Endodermal cell (in vitro differentiated cells): Measurements from ENCODE around the gene FZD10. TPM values are rescaled to one million over a fixed set of nuclear protein-coding genes. Genes with fewer than 3 reads are reported as not detected.
A peak's percentile ranks its signal among the peaks of the same experiment; 100 is the strongest.

Experiments
- DNase-seq: peaks from one replicate; pipeline ENCODE4 v3.0.0-alpha.2; 2017
- H3K27ac ChIP-seq: 2 replicates; pipeline ENCODE4 v1.5.1; 2013; ENCODE audit warnings: mild to moderate bottlenecking, low read depth, low read length, moderate library complexity
- H3K27me3 ChIP-seq: 2 replicates; pipeline ENCODE4 v1.6.1; 2013; ENCODE audit warnings: mild to moderate bottlenecking, low read length, moderate library complexity; ENCODE audit not compliant: insufficient read depth, control insufficient read depth, poor library complexity, severe bottlenecking
- H3K36me3 ChIP-seq: 2 replicates; pipeline ENCODE4 v1.7.0; 2013; ENCODE audit warnings: mild to moderate bottlenecking, low read length, moderate library complexity; ENCODE audit not compliant: control insufficient read depth, insufficient read depth
- H3K4me1 ChIP-seq: one replicate; pipeline ENCODE4 v1.7.0; 2013; ENCODE audit warnings: low read length; ENCODE audit not compliant: control insufficient read depth, insufficient read depth
- H3K4me3 ChIP-seq: 2 replicates; pipeline ENCODE4 v1.5.1; 2013; ENCODE audit warnings: mild to moderate bottlenecking, low read length, moderate library complexity
- H3K9ac ChIP-seq: 2 replicates; pipeline ENCODE4 v1.6.1; 2013; ENCODE audit warnings: mild to moderate bottlenecking, low read length, moderate library complexity; ENCODE audit not compliant: poor library complexity, severe bottlenecking; ENCODE audit errors: extremely low read depth
- H3K9me3 ChIP-seq: 2 replicates; pipeline ENCODE4 v1.6.1; 2013; ENCODE audit warnings: mild to moderate bottlenecking, low read length, moderate library complexity; ENCODE audit not compliant: control insufficient read depth
- H3K27ac Mint-ChIP-seq: 2 replicates; pipeline ENCODE4 v1.8.0; 2020; ENCODE audit warnings: mixed read lengths
- H3K27me3 Mint-ChIP-seq: 2 replicates; pipeline ENCODE4 v1.8.0; 2021; ENCODE audit warnings: mild to moderate bottlenecking, mixed read lengths; ENCODE audit not compliant: insufficient read depth
- H3K36me3 Mint-ChIP-seq: 2 replicates; pipeline ENCODE4 v1.8.0; 2020; ENCODE audit warnings: low read depth, mixed read lengths
- H3K4me1 Mint-ChIP-seq: 2 replicates; pipeline ENCODE4 v1.8.0; 2020; ENCODE audit warnings: mixed read lengths
- H3K4me3 Mint-ChIP-seq: 2 replicates; pipeline ENCODE4 v1.8.0; 2020; ENCODE audit warnings: mild to moderate bottlenecking, moderate library complexity, mixed read lengths
- H3K9me3 Mint-ChIP-seq: 2 replicates; pipeline ENCODE4 v1.8.0; 2020; ENCODE audit warnings: mild to moderate bottlenecking, mixed read lengths
- CTCF ChIP-seq: fragments of 200-600 bp; sonication (generic); conservative IDR thresholded peaks from 2 replicates; pipeline ENCODE4 v1.5.0; 2021; ENCODE audit warnings: antibody characterized with exemption, mild to moderate bottlenecking
- WGBS, 2 experiments: methylation state at CpG; one replicate each; pipeline versions ENCODE4 v1.1.5 to v1.1.7; 2013; ENCODE audit warnings: missing lambda C conversion rate in 2 of 2, mixed read lengths in 1 of 2; ENCODE audit not compliant: insufficient coverage in 1 of 2, insufficient read length in 1 of 2; 5-methylcytosine and 5-hydroxymethylcytosine counted together
- total RNA-seq, 2 donors: library from RNA; stranded (reverse); fragmentation: NEBNext Ultra II Directional in 1 of 2; extraction: Animal tissue kit (Norgen Biotek cat#: 25700) in 1 of 2; gene quantifications; 2 replicates in 1 of 2; 3 replicates in 1 of 2; pipeline ENCODE4 v1.2.1, GENCODE V29; 2021

The FZD10 gene
- total RNA-seq, 2 donors from 2014 or later = 0.18 TPM; not detected in 1

GRCh38 chr12:130133851-130134562 is 28.3 kb upstream of the FZD10 start:
- TF ChIP-seq CTCF = no peak
- no peak overlapping the region for H3K27ac ChIP-seq
- DNase-seq = no peak
- H3K27ac Mint-ChIP-seq = no peak overlapping the region
- H3K4me3 ChIP-seq = no peak overlapping the region
- H3K4me3 Mint-ChIP-seq = no peak overlapping the region
- no peaks in the 10 kb centered on the region for H3K9me3 Mint-ChIP-seq
- no peaks in the 10 kb centered on the region for H3K9me3 ChIP-seq
- H3K36me3 Mint-ChIP-seq = no peaks in the 10 kb centered on the region
- no peaks in the 10 kb centered on the region for H3K4me1 Mint-ChIP-seq
- WGBS, 2 experiments = 84 to 87% methylated on average over 22 to 26 of the region's 26 CpGs
- peaks cover 89% of the 10 kb centered on the region for H3K27me3 Mint-ChIP-seq
- H3K27me3 ChIP-seq = peaks cover 71% of the 10 kb centered on the region
- no peaks in the 10 kb centered on the region for H3K36me3 ChIP-seq
- no peaks in the 10 kb centered on the region for H3K4me1 ChIP-seq
- H3K9ac ChIP-seq = no peak overlapping the region

- Histone ChIP-seq H3K4me1 (no peaks in the 10 kb centered on the region), H3K9me3 (no peaks in the 10 kb centered on the region), H3K36me3 (no peaks in the 10 kb centered on the region), H3K9ac (no peak overlapping the region), H3K4me3 (no peak overlapping the region), H3K27ac (no peak overlapping the region), H3K27me3 (peaks cover 76% of the 10 kb centered on the region)
- DNase-seq = peak; percentile 47
- WGBS, 2 experiments = 67 to 83% methylated on average over 2 to 8 of the region's 8 CpGs
- Mint-ChIP-seq H3K4me3 (no peak overlapping the region), H3K36me3 (no peaks in the 10 kb centered on the region), H3K4me1 (no peaks in the 10 kb centered on the region), H3K27me3 (peaks cover 89% of the 10 kb centered on the region), H3K9me3 (no peaks in the 10 kb centered on the region), H3K27ac (no peak overlapping the region)
- TF ChIP-seq CTCF = no peak
Measured at GRCh38 chr12:130134563-130134915, 27.7 kb upstream of the FZD10 start.

GRCh38 chr12:130136509-130137039 is 25.7 kb upstream of the FZD10 start:
- no peaks in the 10 kb centered on the region for H3K9me3 Mint-ChIP-seq
- Histone ChIP-seq H3K9me3 (no peaks in the 10 kb centered on the region), H3K4me1 (no peaks in the 10 kb centered on the region), H3K27ac (no peak overlapping the region), H3K9ac (no peak overlapping the region), H3K27me3 (peaks cover 96% of the 10 kb centered on the region), H3K4me3 (no peak overlapping the region), H3K36me3 (no peaks in the 10 kb centered on the region)
- no peak overlapping the region for H3K27ac Mint-ChIP-seq
- H3K4me1 Mint-ChIP-seq = no peaks in the 10 kb centered on the region
- 78 to 85% methylated on average over 11 of the region's 11 CpGs for WGBS, 2 experiments
- DNase-seq = peak; percentile 47
- H3K27me3 Mint-ChIP-seq = peaks cover 97% of the 10 kb centered on the region
- H3K36me3 Mint-ChIP-seq = no peaks in the 10 kb centered on the region
- no peak overlapping the region for H3K4me3 Mint-ChIP-seq
- no peak for TF ChIP-seq CTCF
